Psoas muscle (tissue), 8 donors: ENCODE measurements around the gene PCCB. TPM values are rescaled to one million over a fixed set of nuclear protein-coding genes. Genes with fewer than 3 reads are reported as not detected.

Source experiments
- ATAC-seq, 4 donors: fragments of 200-7000 bp; cut with Tn5 transposase; one replicate each; pipeline ENCODE4 v1.9.1; 2020; ENCODE audit warnings: moderate library complexity in 3 of 4, mild to moderate bottlenecking in 2 of 4
- DNase-seq, 2 donors: peaks; one replicate each; pipeline ENCODE4 v3.0.0-alpha.2; 2020
- H3K27ac ChIP-seq: fragments of 200-600 bp; one replicate; pipeline ENCODE4 v1.8.0; 2022
- H3K27me3 ChIP-seq, 3 donors: fragments of 200-600 bp in 1 of 3; one replicate each; pipeline versions ENCODE4 v1.6.1 to v1.8.0; 2013 to 2022; ENCODE audit warnings: low read length in 2 of 3, mild to moderate bottlenecking in 2 of 3, moderate library complexity in 1 of 3; ENCODE audit not compliant: insufficient read depth in 3 of 3
- H3K36me3 ChIP-seq, 2 donors: fragments of 200-600 bp in 1 of 2; one replicate each; pipeline versions ENCODE4 v1.6.1 to v1.8.0; 2013 to 2022; ENCODE audit warnings: low read depth in 1 of 2, mild to moderate bottlenecking in 1 of 2, moderate library complexity in 1 of 2; ENCODE audit not compliant: insufficient read depth in 1 of 2
- H3K4me1 ChIP-seq: fragments of 200-600 bp; one replicate; pipeline ENCODE4 v1.8.0; 2022
- H3K4me3 ChIP-seq: fragments of 200-600 bp; one replicate; pipeline ENCODE4 v1.8.0; 2022; ENCODE audit warnings: mild to moderate bottlenecking
- H3K9me3 ChIP-seq: fragments of 200-600 bp; one replicate; pipeline ENCODE4 v1.8.0; 2022
- WGBS, 3 donors: extraction: QIAGEN DNeasy Blood & Tissue Kit; methylation state at CpG; one replicate each; pipeline versions ENCODE4 v1.1.6 to v1.1.7; 2013; 5-methylcytosine and 5-hydroxymethylcytosine counted together
- intact Hi-C, 2 donors: fragments of 100-400 bp; cut with DNase I; formaldehyde crosslinking; loops; one replicate each; pipeline versions ENCODE4 v1.11.0 to v1.14.2; 2022
- polyA plus RNA-seq, 3 donors: library from polyadenylated mRNA; stranded (reverse); fragments of 200-250 nt; gene quantifications; one replicate each; pipeline ENCODE4 v1.2.3, GENCODE V29; 2013
- total RNA-seq, 4 donors: library from RNA; stranded (reverse); fragmentation: NEBNext Ultra II Directional in 2 of 4; extraction: Animal tissue kit (Norgen Biotek cat#: 25700) in 2 of 4; gene quantifications; one replicate each; pipeline versions ENCODE4 v1.2.1 to v1.2.4, GENCODE V29; 2021 to 2023
- TF ChIP-seq, protein P1 (sequence below): fragments of 200-600 bp; IDR thresholded peaks from one replicate; pipeline ENCODE4 v1.8.0; 2022; ENCODE audit warnings: antibody characterized with exemption
- donor health status: healthy with polysubstance abuse.
- donor health status: DM: no; HTN: no; CAD: no; lungs with moderate emphysema.
- donor health status: Bipolar disorder and iron deficiency.
- donor health status: healthy.
- donor health status: DM: yes; HTN: yes; CAD: no.
- donor health status: DM: no; HTN: no; CAD: no.
- donor health status: DM: no; HTN: no; CAD: no.
- donor health status: DM: yes; HTN: yes; CAD: no.

The PCCB gene
- total and polyA plus RNA-seq, 7 donors: 20.0 to 60.4 (median 36.4) TPM

DNA sequence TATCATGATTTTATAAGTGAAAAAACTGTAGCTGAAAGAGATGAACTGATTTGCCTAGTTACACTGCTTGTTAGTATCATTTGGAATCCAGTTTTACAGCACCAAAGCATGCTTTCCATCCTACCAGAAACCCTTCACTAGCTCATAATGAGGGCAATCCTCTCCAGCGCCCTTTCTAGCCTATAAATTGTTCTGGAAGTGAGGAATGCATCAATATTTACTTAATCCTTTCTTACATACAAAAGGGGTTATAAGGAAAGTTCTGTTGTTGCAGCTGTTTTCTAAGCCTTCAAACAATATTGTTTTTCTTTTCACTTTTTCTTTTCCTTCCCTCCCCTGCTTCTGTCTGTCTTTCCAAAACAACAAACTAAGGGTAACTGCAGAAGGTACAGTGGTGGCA is 11.0 kb upstream of the PCCB start:
- Histone ChIP-seq H3K27me3 (no peaks in the 10 kb centered on the region), H3K9me3 (no peaks in the 10 kb centered on the region), H3K36me3 (no peaks in the 10 kb centered on the region), H3K4me3 (no peak overlapping the region), H3K27ac (no peak overlapping the region), H3K4me1 (no peaks in the 10 kb centered on the region)
- TF ChIP-seq, protein P1, sequence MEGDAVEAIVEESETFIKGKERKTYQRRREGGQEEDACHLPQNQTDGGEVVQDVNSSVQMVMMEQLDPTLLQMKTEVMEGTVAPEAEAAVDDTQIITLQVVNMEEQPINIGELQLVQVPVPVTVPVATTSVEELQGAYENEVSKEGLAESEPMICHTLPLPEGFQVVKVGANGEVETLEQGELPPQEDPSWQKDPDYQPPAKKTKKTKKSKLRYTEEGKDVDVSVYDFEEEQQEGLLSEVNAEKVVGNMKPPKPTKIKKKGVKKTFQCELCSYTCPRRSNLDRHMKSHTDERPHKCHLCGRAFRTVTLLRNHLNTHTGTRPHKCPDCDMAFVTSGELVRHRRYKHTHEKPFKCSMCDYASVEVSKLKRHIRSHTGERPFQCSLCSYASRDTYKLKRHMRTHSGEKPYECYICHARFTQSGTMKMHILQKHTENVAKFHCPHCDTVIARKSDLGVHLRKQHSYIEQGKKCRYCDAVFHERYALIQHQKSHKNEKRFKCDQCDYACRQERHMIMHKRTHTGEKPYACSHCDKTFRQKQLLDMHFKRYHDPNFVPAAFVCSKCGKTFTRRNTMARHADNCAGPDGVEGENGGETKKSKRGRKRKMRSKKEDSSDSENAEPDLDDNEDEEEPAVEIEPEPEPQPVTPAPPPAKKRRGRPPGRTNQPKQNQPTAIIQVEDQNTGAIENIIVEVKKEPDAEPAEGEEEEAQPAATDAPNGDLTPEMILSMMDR: no peak
- intact Hi-C loops: no loop called here
- DNase-seq (no peak), ATAC-seq (no peak)
- 36 to 59% (median 47%) methylated on average over 1 of the region's 1 CpG for WGBS, 3 donors

- Histone ChIP-seq H3K36me3 (no peaks in the 10 kb centered on the region), H3K27ac (no peak overlapping the region), H3K4me3 (no peak overlapping the region), H3K4me1 (peaks cover 4% of the 10 kb centered on the region), H3K9me3 (no peaks in the 10 kb centered on the region), H3K27me3 (no peaks in the 10 kb centered on the region)
- intact Hi-C loops: loop anchor here (5.0 to 10.0 kb wide), 3 partner anchors 38 to 509 kb away; partner anchors contain the start of gene STAG1 (in 1 of the 2)
- TF ChIP-seq, protein P1: no peak
- ATAC-seq (no peak), DNase-seq (no peak)
- WGBS, 3 donors: 40 to 54% (median 45%) methylated on average over 3 of the region's 3 CpGs
Measured at GRCh38 chr3:136245691-136246090, 4.4 kb upstream of the PCCB start.

GRCh38 chr3:136247436-136247835 is 2.7 kb upstream of the PCCB start:
- intact Hi-C loops: loop anchor here (5.0 to 10.0 kb wide), 3 partner anchors 40 to 507 kb away; partner anchors contain the start of gene STAG1 (in 1 of the 2)
- H3K27me3 ChIP-seq: no peaks in the 10 kb centered on the region
- TF ChIP-seq, protein P1: no peak
- H3K27ac ChIP-seq: no peak overlapping the region
- no peaks in the 10 kb centered on the region for H3K36me3 ChIP-seq
- H3K4me3 ChIP-seq: no peak overlapping the region
- 45 to 64% (median 50%) methylated on average over 1 of the region's 1 CpG for WGBS, 3 donors
- peaks cover 12% of the 10 kb centered on the region for H3K4me1 ChIP-seq
- no peak for DNase-seq
- no peaks in the 10 kb centered on the region for H3K9me3 ChIP-seq
- no peak for ATAC-seq

- DNase-seq (no peak), ATAC-seq (no peak)
- Histone ChIP-seq H3K27me3 (no peaks in the 10 kb centered on the region), H3K36me3 (no peaks in the 10 kb centered on the region), H3K9me3 (no peaks in the 10 kb centered on the region), H3K27ac (no peak overlapping the region), H3K4me3 (no peak overlapping the region), H3K4me1 (peaks cover 12% of the 10 kb centered on the region)
- 80 to 85% (median 81%) methylated on average over 4 of the region's 4 CpGs for WGBS, 3 donors
- intact Hi-C loops: loop anchor here (5.0 to 10.0 kb wide), 3 partner anchors 41 to 507 kb away; partner anchors contain the start of gene STAG1 (in 1 of the 2)
- TF ChIP-seq, protein P1: no peak
Measured at GRCh38 chr3:136247855-136248590, 2.1 kb upstream of the PCCB start.
